Stimulated activated CD4-positive, alpha-beta T cell treated with anti-CD3 and anti-CD28 coated beads, Interleukin-1b, Interleukin-23, amount 100 ng/mL, for 24 hours (primary cell): Measurements from ENCODE around the gene EXOSC7.
"Not testable (repeated sequence)": the region's sequence is repeated elsewhere in the genome, so short reads cannot be mapped to it uniquely, and the experiment has no call there.

Experiments used
- DNase-seq, 4 experiments: peaks; one replicate each; pipeline ENCODE4 v3.0.0-alpha.2; 2020; ENCODE audit warnings: low read depth in 4 of 4, low spot score in 1 of 4

EXOSC7 gene

GRCh38 chr3:44962621-44963393 is 13.2 kb upstream of the EXOSC7 start:
- DNase-seq: no peak

GRCh38 chr3:44963571-44964325 is 12.3 kb upstream of the EXOSC7 start:
- no peak for DNase-seq

- DNase-seq: no peak
These were observed 10.9 kb upstream of the EXOSC7 start for GRCh38 chr3:44965165-44965564.

GRCh38 chr3:44966795-44967278 is 9.2 kb upstream of the EXOSC7 start:
- DNase-seq: no peak

GRCh38 chr3:44968447-44968858 is 7.6 kb upstream of the EXOSC7 start:
- DNase-seq: no peak

GRCh38 chr3:44969154-44969827 is 6.8 kb upstream of the EXOSC7 start:
- no peak for DNase-seq

GRCh38 chr3:44969828-44970179 is 6.2 kb upstream of the EXOSC7 start:
- DNase-seq: no peak

GRCh38 chr3:44970926-44971490 is 5.0 kb upstream of the EXOSC7 start:
- DNase-seq: no peak

GRCh38 chr3:44974416-44974815 is 1.6 kb upstream of the EXOSC7 start:
- no peak for DNase-seq

- DNase-seq: no peak
These were observed 5.2 kb downstream of the EXOSC7 start for GRCh38 chr3:44981220-44981619.

- DNase-seq: no peak
These were observed 5.7 kb downstream of the EXOSC7 start for GRCh38 chr3:44981751-44982150.

- DNase-seq: no peak
These were observed 6.8 kb downstream of the EXOSC7 start for GRCh38 chr3:44982817-44983216.

GRCh38 chr3:44983484-44983941 is 7.5 kb downstream of the EXOSC7 start:
- no peak for DNase-seq

GRCh38 chr3:44984335-44984734 is 8.3 kb downstream of the EXOSC7 start:
- no peak for DNase-seq

GRCh38 chr3:44986330-44986729 is 10.3 kb downstream of the EXOSC7 start:
- DNase-seq: not testable (repeated sequence)

GRCh38 chr3:44987332-44987731 is 11.3 kb downstream of the EXOSC7 start:
- DNase-seq: no peak

GRCh38 chr3:44988073-44988472 is 12.0 kb downstream of the EXOSC7 start:
- DNase-seq: no peak

GRCh38 chr3:44989141-44989540 is 13.1 kb downstream of the EXOSC7 start:
- no peak for DNase-seq

GRCh38 chr3:44989636-44990373 is 13.8 kb downstream of the EXOSC7 start:
- no peak for DNase-seq

GRCh38 chr3:44991326-44991725 is 15.3 kb downstream of the EXOSC7 start:
- no peak for DNase-seq
